Activated T-helper 1 cell treated with anti-CD3 and anti-CD28 coated beads, Interleukin-12 subunit alpha, Interleukin-12 subunit beta, Interleukin-2, Interleukin-4 antibody, amounts not matched to agents 30 ng/mL and 10 ng/mL and 1 ng/mL, durations not matched to agents 14 hours and 24 hours and 36 hours (primary cell): ENCODE measurements around the gene BMP15. TPM values are rescaled to one million over a fixed set of nuclear protein-coding genes. Genes with fewer than 3 reads are reported as not detected.

ENCODE experiments used
- DNase-seq: peaks from one replicate; pipeline ENCODE4 v3.0.0; 2021; ENCODE audit warnings: low spot score
- H3K27ac Mint-ChIP-seq: one replicate; pipeline ENCODE4 v1.8.0; 2021; ENCODE audit warnings: mild to moderate bottlenecking, mixed read lengths
- H3K27me3 Mint-ChIP-seq: one replicate; pipeline ENCODE4 v1.8.0; 2022; ENCODE audit warnings: mild to moderate bottlenecking, moderate library complexity, mixed read lengths; ENCODE audit not compliant: insufficient read depth
- H3K36me3 Mint-ChIP-seq: one replicate; pipeline ENCODE4 v1.8.0; 2021; ENCODE audit warnings: low read depth, mixed read lengths
- H3K4me1 Mint-ChIP-seq: one replicate; pipeline ENCODE4 v1.8.0; 2021; ENCODE audit warnings: low read depth, mixed read lengths
- H3K4me3 Mint-ChIP-seq: one replicate; pipeline ENCODE4 v1.8.0; 2021; ENCODE audit warnings: mild to moderate bottlenecking, moderate library complexity, mixed read lengths
- H3K9me3 Mint-ChIP-seq: one replicate; pipeline ENCODE4 v1.8.0; 2021; ENCODE audit warnings: mixed read lengths
- intact Hi-C: fragments of 100-400 bp; cut with micrococcal nuclease; formaldehyde crosslinking; loops from one replicate; pipeline ENCODE4 v1.15.1; 2024
- total RNA-seq: library from RNA; stranded (reverse); gene quantifications from 2 replicates; pipeline ENCODE4 v1.2.3, GENCODE V29; 2022

The BMP15 gene
- not detected in 2 replicates for total RNA-seq

DNA sequence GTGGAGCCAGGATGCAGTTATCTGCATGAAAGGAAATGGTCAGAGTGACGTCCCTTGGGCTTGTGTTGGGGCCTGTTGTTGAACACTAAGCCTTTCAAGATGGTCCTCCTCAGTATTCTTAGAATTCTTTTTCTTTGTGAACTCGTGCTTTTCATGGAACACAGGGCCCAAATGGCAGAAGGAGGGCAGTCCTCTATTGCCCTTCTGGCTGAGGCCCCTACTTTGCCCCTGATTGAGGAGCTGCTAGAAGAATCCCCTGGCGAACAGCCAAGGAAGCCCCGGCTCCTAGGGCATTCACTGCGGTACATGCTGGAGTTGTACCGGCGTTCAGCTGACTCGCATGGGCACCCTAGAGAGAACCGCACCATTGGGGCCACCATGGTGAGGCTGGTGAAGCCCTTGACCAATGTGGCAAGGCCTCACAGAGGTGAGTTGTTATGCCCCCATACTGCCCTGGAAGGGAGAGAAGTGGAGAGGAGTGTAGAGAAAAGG is at the start of gene BMP15:
Gene BMP15 (plus strand): TSS at position 51 of the 492 bp plus-strand sequence. CDS start 49 bp downstream, at position 100.
- no peak for DNase-seq
- no peaks in the 10 kb centered on the region for H3K36me3 Mint-ChIP-seq
- no peak within 1 kb of the TSS for H3K27ac Mint-ChIP-seq
- intact Hi-C loops = no loop called here
- no peak within 1 kb of the TSS for H3K4me3 Mint-ChIP-seq
- H3K4me1 Mint-ChIP-seq = peaks cover 12% of the 10 kb centered on the region
- no peaks in the 10 kb centered on the region for H3K27me3 Mint-ChIP-seq
- H3K9me3 Mint-ChIP-seq = no peaks in the 10 kb centered on the region

DNA sequence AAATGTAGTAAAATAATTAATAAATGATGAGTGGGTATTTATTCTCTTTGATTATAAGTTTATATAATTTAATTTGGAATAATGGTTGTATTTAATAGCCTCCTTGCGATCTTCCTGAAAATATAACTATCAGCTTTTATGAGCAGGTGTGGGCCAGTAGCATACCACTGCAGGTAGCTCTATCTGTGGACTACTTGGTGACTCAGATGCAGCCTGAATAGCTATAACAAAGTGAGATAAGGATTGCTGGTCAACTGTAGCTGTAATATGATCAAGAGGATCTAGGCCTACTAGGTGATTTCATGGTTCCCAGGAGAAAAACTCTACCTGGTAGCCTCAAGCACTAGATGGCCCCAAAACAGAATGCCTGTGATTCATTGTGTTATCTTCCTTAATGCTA is 47.1 kb upstream of the BMP15 start:
- intact Hi-C loops = no loop called here
- Mint-ChIP-seq H3K27ac (no peak overlapping the region), H3K27me3 (peaks cover 2% of the 10 kb centered on the region), H3K4me1 (no peaks in the 10 kb centered on the region), H3K9me3 (no peaks in the 10 kb centered on the region), H3K4me3 (no peak overlapping the region), H3K36me3 (no peaks in the 10 kb centered on the region)
- DNase-seq = no peak

DNA sequence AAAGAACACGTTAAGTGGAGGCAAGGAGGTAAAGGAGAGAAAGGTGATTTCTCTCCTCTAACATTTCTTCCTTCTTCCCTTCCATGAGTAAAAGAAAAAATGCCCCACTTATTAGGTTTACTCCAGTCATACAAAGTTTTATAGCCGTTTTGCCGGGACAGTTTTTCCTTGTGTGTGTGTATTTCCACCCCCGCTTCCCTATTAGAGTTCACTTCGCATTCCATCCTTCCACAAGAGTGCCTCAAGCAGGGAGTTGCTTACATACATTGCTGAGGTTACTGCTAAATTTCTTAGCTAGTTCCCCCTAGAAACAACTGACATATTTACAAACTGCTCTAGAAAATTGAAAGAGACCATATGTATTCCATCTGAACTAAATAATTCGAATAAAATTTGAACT is 45.2 kb upstream of the BMP15 start:
- H3K4me1 Mint-ChIP-seq = no peaks in the 10 kb centered on the region
- no peaks in the 10 kb centered on the region for H3K9me3 Mint-ChIP-seq
- H3K4me3 Mint-ChIP-seq = no peak overlapping the region
- H3K36me3 Mint-ChIP-seq = no peaks in the 10 kb centered on the region
- DNase-seq = no peak
- peaks cover 2% of the 10 kb centered on the region for H3K27me3 Mint-ChIP-seq
- no peak overlapping the region for H3K27ac Mint-ChIP-seq
- intact Hi-C loops = no loop called here

DNA sequence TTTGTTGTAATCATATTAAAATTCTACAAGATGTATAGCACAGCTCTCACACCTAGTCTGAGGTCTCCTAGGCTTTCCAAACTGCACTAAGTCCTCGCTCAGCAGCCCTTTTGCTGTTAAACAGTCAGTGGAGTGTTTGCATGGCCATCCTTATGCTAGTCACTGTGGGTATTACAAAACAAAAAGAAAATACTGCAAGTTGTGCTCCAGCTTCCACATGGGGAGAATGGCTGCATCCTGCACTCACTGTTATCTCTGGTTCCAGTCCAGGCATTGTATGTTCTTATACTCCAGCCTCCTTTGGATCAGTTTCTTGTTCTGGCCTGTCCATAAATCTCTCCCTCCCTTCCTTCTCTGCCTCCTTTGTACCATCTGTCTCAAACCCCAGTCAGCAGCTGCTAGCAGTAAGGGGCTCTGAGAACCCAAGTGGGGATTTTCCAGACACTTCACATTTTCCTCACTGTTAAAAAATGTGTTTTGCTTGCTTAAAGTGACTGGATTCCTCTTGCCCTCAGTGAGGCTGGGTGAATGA is 38.5 kb upstream of the BMP15 start:
- Mint-ChIP-seq H3K27me3 (no peaks in the 10 kb centered on the region), H3K27ac (no peak overlapping the region), H3K4me1 (no peaks in the 10 kb centered on the region), H3K36me3 (no peaks in the 10 kb centered on the region), H3K4me3 (no peak overlapping the region), H3K9me3 (no peaks in the 10 kb centered on the region)
- intact Hi-C loops = no loop called here
- no peak for DNase-seq

DNA sequence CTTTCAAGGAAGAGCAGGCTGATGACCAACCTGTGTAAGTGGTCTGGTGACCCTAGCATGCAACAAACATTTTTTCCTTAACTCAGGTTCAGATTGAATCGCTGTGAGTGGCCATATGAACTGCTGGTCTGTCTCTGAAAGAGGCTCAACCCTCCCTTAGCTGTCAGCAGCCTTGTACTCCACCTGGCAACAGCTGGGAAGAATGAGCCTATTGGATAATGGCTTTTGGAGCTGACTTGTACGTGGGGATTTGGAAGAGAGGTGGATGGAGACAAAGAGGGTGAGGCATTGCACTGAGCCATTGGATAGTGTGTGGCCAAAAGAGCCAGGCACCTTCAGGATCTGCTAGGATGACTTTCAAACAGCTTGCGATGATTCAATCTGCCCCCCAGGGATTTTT is 35.7 kb upstream of the BMP15 start:
- Mint-ChIP-seq H3K4me1 (no peaks in the 10 kb centered on the region), H3K4me3 (no peak overlapping the region), H3K36me3 (no peaks in the 10 kb centered on the region), H3K27ac (no peak overlapping the region), H3K9me3 (no peaks in the 10 kb centered on the region), H3K27me3 (no peaks in the 10 kb centered on the region)
- no peak for DNase-seq
- intact Hi-C loops = no loop called here

DNA sequence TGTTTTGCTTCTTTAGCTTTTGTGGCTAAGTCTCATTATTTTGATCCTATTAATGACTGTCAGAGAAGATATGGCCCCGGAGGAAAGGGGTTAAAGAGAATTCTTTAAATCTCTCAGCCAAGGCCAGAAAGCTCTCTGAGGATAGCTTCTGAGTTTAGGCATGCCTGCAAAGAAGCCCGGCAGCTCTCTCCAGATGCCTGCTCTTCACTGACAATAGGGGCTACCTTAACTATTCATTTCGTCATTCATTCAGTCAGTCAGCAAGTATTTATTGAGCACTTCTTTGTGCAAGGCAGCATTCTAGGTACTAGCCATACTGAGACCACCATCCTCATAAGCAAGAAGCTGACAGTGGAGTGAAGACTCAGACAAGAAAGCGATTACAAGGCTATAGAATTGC is 34.0 kb upstream of the BMP15 start:
- Mint-ChIP-seq H3K4me1 (no peaks in the 10 kb centered on the region), H3K4me3 (no peak overlapping the region), H3K36me3 (no peaks in the 10 kb centered on the region), H3K9me3 (no peaks in the 10 kb centered on the region), H3K27me3 (no peaks in the 10 kb centered on the region), H3K27ac (no peak overlapping the region)
- intact Hi-C loops = no loop called here
- DNase-seq = no peak

DNA sequence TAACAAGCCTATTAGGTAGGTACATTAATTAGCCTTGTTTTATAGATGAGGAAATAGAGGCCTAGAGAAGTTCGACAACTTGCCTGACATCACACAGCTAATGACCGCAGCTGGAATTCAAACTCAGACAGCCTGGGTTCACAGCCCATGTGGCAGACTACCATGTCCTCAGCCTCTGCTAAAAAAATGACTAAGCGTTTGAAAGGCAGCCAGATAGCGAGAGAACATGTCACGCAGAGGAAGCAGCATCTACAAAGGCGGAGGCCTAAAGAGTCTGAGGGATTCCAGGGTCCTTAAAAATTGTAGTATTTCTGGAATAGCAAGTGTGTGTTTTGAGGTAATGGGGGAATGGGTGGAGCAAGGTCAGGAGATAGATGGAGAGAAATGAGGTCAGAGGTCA is 33.2 kb upstream of the BMP15 start:
- Mint-ChIP-seq H3K27me3 (no peaks in the 10 kb centered on the region), H3K36me3 (no peaks in the 10 kb centered on the region), H3K4me1 (no peaks in the 10 kb centered on the region), H3K27ac (no peak overlapping the region), H3K4me3 (no peak overlapping the region), H3K9me3 (no peaks in the 10 kb centered on the region)
- no peak for DNase-seq
- intact Hi-C loops = no loop called here

DNA sequence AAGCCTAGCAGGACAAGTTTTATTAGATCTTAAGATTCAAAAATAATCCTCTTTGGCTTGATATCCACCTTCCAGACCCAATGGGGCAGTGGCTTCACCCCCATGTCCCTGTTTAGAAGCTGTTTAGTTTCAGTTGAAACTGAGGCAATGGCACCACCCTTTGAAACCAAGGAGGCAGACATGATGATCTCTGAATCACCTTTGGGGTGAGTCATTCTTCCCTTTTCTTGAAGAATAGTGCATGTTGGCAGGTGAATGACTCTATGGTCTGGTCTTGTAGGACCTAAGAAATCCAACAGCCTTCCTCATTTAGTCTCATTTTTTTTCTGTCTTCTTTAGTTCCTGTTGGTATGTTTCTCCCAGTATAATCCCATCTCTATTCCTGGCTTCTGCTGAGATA is 29.5 kb upstream of the BMP15 start:
- no peak for DNase-seq

DNA sequence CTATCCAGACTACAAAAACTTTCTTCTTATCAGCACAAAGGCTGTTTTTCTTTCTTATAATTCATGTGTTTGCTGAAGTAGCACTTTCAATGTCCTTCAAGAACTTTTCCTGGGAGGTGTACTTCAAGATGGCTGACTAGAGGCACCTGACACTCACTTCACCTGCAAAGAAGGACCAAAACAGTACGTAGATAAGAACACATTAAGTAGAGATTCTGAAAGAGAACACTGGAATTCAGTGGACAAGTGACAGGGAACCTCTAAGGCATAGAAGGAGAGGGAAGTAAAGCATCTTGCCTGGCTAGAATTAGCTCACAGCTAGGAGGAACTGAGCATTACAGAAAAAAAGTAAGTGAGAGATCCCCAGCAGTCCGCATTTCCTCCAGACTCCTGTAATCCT is 21.7 kb upstream of the BMP15 start:
- no peaks in the 10 kb centered on the region for H3K4me1 Mint-ChIP-seq
- no peaks in the 10 kb centered on the region for H3K9me3 Mint-ChIP-seq
- intact Hi-C loops = no loop called here
- H3K27ac Mint-ChIP-seq = no peak overlapping the region
- no peak for DNase-seq
- H3K36me3 Mint-ChIP-seq = no peaks in the 10 kb centered on the region
- H3K4me3 Mint-ChIP-seq = no peak overlapping the region
- H3K27me3 Mint-ChIP-seq = no peaks in the 10 kb centered on the region

More for the DNA sequence above, 29.5 kb upstream of the BMP15 start:
- intact Hi-C loops = no loop called here
- H3K27me3 Mint-ChIP-seq = no peaks in the 10 kb centered on the region
- H3K27ac Mint-ChIP-seq = no peak overlapping the region
- H3K4me1 Mint-ChIP-seq = no peaks in the 10 kb centered on the region
- no peak overlapping the region for H3K4me3 Mint-ChIP-seq
- no peaks in the 10 kb centered on the region for H3K9me3 Mint-ChIP-seq
- H3K36me3 Mint-ChIP-seq = no peaks in the 10 kb centered on the region

DNA sequence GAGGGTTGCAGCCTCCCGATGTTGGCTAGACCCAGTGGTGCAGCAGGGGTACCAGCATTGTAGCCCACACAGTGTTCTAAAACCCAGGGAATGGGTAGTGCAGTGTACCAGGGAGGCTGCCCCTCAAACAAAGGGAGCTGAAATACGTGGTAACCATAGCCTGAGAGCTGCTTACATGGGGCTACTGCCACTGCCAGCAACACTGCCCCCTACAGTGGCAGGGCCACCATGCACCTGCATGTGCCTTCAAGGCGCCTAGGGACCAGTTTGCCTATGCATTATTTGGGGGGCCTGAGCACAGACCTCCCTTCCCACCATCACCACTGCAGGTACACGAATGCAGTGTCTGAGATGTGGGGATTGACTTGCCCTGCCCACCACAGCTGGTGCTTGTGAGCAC is 21.0 kb upstream of the BMP15 start:
- H3K4me1 Mint-ChIP-seq = no peaks in the 10 kb centered on the region
- no peak for DNase-seq
- no peaks in the 10 kb centered on the region for H3K9me3 Mint-ChIP-seq
- no peak overlapping the region for H3K4me3 Mint-ChIP-seq
- H3K27me3 Mint-ChIP-seq = no peaks in the 10 kb centered on the region
- no peak overlapping the region for H3K27ac Mint-ChIP-seq
- no peaks in the 10 kb centered on the region for H3K36me3 Mint-ChIP-seq
- intact Hi-C loops = no loop called here

DNA sequence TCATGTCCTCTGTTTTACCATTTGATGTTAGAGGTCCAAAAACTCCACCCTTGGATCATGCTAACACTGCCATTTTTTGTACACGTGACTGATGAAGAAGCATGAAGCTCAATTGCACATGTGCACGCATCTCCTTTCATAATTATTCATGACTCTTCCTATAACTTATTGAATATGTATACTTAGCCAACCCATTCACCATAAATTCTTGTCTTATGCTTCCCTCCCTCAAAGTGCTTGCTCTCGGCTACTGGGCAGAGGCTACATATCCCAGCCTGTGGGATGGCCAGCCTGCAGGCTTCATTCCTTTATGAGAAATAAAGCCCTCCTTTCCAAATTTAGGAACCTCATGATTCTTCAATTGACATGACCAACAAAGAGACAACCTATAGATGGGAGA is 17.5 kb upstream of the BMP15 start:
- Mint-ChIP-seq H3K4me1 (no peaks in the 10 kb centered on the region), H3K4me3 (no peak overlapping the region), H3K9me3 (no peaks in the 10 kb centered on the region), H3K27me3 (no peaks in the 10 kb centered on the region), H3K36me3 (no peaks in the 10 kb centered on the region), H3K27ac (no peak overlapping the region)
- no peak for DNase-seq
- intact Hi-C loops = no loop called here

DNA sequence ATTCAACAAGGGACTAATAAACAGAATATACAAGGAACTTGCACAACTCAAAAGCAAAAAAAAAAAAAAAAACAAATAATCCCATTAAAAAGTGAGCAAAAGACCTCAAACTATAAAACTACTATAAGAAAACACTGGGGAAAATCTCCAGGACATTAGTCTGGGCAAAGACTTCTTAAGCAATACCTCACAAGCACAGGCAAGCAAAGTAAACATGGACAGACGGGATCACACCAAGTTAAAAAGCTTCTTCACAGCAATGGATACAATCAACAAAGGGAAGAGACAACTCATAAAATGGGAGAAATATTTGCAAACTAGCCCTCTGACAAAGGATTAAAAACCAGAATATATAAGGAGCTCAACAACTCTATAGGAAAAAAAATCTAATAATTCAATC is 17.1 kb upstream of the BMP15 start:
- Mint-ChIP-seq H3K27ac (no peak overlapping the region), H3K9me3 (no peaks in the 10 kb centered on the region), H3K4me3 (no peak overlapping the region), H3K4me1 (no peaks in the 10 kb centered on the region), H3K27me3 (no peaks in the 10 kb centered on the region), H3K36me3 (no peaks in the 10 kb centered on the region)
- no peak for DNase-seq
- intact Hi-C loops = no loop called here

DNA sequence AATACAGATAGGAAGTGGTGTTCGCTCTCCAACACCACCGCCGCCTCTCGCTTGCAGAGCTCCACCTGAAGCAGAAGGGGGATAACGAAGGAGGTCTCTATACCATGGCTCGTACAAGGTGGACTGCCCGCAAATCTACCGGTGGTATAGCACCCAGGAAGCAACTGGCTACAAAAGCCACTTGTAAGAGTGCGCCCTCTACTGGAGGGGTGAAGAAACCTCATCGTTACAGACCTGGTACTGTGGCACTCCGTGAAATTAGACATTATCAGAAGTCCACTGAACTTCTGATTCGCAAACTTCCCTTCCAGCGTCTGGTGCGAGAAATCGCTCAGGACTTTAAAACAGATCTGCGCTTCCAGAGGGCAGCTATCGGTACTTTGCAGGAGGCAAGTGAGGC is 5.2 kb upstream of the BMP15 start:
- Mint-ChIP-seq H3K4me3 (no peak overlapping the region), H3K27me3 (peaks cover 3% of the 10 kb centered on the region), H3K27ac (no peak overlapping the region)

DNA sequence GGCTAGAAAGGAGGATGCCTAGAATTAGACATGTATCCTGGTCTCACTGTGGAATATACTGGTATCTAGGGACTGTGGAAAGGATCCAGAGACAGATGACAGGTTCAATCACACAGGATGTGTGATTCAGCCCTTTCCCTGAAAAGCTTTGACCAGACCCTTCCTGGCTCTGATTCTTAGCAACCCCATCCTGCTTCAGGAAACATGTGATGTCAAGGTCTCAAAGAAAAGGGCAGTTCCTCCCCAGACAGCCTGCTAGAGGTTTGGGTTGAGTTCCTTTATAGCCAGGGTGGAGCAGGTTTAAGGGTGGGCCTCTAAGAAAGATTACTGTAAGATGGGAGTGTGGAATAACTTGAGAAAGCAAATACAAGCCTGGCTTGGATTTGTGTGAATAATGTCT is 3.0 kb downstream of the BMP15 start:
- Mint-ChIP-seq H3K27ac (no peak overlapping the region), H3K9me3 (no peaks in the 10 kb centered on the region), H3K4me3 (no peak overlapping the region), H3K36me3 (no peaks in the 10 kb centered on the region), H3K4me1 (peaks cover 12% of the 10 kb centered on the region), H3K27me3 (no peaks in the 10 kb centered on the region)
- intact Hi-C loops = no loop called here
- DNase-seq = no peak

More for the DNA sequence above, 5.2 kb upstream of the BMP15 start:
- no peak for DNase-seq
- no peaks in the 10 kb centered on the region for H3K9me3 Mint-ChIP-seq
- intact Hi-C loops = no loop called here
- H3K36me3 Mint-ChIP-seq = no peaks in the 10 kb centered on the region
- H3K4me1 Mint-ChIP-seq = no peaks in the 10 kb centered on the region
